ENCODE measurements around the gene ADGRL1.
A peak's percentile ranks its signal among the peaks of the same experiment; 100 is the strongest.

- TF ChIP-seq CTCF (conservative IDR thresholded peaks at IDR 0.05 in 1 of 2, IDR thresholded peaks at IDR 0.05 in 1 of 2; ENCODE audit: low read depth in 1 of 2, low read length in 2 of 2) (peak; percentile 17 to 43), EZH2 (IDR thresholded peaks at IDR 0.05; ENCODE audit: low read length, missing control alignments) (no peak)
Measured at GRCh38 chr19:14114854-14115253, 91.1 kb downstream of the ADGRL1 start.
